GM04504 (cell line): ENCODE data around the gene SPC24.
A peak's percentile ranks its signal among the peaks of the same experiment; 100 is the strongest.
"Not testable (repeated sequence)": the region's sequence is repeated elsewhere in the genome, so short reads cannot be mapped to it uniquely, and the experiment has no call there.

Source experiments
- DNase-seq: peaks from one replicate; pipeline ENCODE4 v3.0.0-alpha.2; 2012; ENCODE audit warnings: low read depth

The SPC24 gene

DNA sequence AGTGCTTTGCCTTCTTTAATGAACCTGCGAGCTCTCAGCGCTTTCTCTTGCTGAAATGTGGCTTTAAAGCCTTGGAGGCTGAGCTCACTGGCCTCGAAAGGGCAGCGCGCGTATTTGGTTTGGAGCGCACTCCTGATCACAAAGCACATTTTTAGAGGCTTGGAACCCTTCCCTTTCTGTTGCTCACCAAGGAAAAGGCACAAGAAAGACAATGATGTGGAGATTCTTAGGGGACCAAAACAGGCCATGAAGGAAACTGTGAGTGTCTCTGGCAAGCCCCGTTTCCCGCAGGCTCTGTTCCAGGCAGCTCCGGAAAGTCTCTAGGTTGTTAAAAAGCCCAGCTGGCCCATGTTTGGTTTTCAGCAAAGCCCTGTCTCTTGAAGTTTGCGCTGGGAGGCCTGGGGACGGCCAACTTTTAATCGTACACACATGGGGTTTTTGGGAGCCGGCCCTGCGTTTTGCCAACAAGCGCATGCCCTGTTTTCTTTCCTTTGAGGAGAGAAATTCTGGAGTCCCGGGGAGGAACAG lies 9.4 kb upstream of the SPC24 start:
- DNase-seq = peak; percentile 91

DNA sequence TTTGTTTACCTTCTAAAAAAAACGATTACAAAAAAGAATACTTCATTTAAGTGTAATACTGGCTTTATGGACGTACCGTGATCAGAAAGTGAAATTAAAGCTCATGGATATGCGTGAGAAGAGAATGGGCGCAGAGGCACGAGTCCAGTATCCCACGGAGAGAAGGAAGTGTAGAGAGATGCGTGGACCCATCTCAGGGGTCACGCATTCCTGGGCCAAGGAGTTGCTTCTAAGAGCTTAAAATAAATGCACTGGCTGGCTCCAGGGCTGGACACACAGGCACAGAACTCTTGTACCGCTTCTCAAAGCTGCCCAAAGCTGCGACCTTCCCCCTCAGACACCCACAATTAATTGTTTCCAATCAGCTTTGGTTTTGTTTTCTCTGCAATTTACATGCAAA lies 8.7 kb upstream of the SPC24 start:
- DNase-seq = no peak

DNA sequence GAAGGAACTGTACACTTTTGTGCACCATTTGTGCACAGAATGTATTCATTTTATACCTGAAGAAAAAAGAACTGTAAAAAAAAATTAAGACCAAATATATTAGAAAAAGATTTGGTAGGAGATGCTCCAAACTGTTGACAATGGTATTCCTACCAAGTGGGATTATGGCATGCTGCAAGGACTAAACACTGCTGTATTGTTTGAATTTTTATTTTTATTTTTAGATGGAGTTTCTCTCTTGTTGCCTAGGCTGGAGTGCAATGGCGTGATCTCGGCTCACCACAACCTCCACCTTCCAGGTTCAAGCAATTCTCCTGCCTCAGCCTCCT lies 4.8 kb upstream of the SPC24 start:
- not testable (repeated sequence) for DNase-seq

DNA sequence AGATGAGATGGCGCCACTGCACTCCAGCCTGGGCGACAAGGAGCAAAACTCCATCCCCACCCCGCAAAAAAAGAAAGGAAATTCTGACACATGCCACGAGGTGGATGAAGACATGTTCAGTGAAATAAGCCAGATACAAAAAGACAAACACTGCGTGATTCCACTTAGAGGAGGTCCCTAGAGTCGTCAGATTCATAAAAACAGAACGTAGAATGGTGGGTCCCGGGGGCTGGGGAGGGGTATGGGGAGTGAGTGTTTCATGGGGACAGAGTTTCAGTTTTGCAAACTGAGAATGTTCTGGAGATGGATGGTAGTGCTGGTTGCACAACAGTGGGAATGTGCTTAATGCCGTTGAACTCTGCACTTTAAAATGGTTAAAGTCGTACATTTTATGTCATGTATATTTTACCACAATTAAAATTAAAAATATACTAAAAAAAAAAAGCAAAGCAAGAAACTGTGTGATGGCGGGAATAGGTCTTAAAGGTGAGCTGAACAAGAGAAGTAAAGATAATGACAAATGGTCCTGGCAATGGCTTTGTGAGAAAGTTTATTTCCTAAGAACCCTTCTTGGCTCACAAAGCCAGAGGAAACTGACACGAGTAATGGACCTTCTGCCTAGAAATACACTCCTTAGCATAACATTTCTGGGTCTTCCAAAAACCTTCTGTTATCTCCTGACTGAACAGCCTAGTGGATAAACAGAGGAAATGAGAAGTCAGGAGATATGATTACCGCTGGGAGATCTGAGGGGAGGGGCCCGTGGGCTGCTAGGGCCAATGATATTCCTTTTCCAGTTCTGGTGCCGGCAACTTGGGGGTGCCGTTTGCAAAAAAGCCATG lies 4.2 kb upstream of the SPC24 start:
- DNase-seq = no peak

DNA sequence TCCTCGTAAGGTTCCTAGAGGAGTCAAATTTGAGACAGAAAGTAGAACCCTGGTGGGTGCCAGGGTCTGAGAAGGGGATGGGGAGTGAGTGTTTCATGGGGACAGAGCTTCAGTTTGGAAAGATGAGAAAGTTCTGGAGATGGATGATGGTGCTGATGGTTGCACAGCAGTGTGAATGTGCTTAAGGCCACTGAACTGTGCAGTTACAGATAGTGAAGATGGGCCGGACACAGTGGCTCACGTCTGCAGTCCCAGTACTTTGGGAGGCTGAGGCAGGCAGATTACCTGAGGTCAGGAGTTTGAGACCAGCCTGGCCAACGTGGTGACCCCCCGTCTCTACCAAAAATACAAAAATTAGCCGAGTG lies 917 bp downstream of the SPC24 start:
- no peak for DNase-seq

DNA sequence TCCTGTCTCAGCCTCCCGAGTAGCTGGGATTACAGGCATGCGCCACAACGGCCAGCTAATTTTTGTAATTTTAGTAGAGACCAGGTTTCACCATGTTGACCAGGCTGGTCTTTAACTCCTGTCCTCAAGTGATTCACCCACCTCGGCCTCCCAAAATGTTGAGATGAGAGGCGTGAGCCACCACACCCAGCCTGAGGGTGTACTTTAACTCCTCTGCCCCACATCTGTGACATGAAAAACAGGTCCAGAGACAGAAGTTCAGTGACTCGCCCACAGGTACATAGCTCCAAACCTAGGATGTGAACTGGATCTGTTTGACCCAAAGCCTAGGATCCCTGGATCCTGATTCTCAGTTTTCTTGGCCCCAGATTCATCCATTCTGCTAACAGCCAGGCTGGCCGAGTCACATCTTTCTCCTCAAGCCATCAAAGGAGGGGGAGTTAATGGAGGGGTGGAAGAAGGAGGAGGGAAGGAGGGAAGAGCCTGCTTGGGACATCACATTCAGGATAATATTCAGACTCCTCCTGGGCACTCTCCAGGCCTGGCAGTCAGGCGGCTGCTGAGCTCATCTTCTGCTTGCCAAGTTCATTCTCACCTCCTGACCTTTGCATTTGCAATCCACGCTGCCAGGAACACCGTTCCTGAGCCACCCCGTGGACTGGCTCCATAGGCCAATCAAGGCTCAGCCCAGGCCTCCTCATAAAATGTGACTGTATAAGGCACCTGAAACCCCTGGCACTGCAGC lies 3.1 kb downstream of the SPC24 start:
- DNase-seq = peak; percentile 74

DNA sequence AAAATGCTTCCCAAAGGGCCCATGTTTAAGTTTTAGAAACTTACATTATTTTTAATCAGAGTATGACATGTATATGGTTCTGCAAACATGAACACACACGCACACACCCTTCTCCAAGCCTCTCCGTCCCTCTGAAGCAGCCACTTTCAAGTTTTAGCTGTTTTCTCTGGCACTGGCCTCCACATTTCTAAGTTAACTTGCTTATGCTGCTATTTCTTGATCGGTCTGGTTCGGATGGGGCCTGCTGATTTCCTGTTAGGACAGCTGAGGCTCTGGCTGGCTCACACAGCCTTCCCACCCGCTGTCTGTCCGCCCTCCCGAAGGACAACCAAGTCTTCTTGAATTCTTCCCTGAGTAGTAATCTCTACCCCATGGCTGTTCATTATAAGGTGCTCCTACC lies 4.4 kb downstream of the SPC24 start:
- no peak for DNase-seq

DNA sequence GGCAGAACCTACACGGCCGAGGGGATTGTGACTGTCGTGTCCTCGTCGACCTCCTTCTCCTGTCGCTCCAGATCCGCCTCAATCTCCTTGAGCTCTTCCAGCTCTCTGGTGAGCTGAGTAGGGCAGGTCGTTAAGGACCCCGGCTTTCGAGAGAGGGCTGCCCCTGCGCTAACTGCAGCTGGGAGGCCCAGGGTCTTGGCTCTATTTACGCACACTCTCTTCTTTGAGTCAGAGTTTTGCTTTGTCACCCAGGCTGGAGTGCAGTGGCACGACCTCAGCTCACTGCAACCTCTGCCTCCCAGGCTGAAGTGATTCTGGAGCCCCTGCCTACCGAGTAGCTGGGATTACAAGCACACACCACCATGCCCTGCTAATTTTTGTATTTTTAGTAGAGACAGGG lies 7.6 kb downstream of the SPC24 start:
- DNase-seq = no peak

DNA sequence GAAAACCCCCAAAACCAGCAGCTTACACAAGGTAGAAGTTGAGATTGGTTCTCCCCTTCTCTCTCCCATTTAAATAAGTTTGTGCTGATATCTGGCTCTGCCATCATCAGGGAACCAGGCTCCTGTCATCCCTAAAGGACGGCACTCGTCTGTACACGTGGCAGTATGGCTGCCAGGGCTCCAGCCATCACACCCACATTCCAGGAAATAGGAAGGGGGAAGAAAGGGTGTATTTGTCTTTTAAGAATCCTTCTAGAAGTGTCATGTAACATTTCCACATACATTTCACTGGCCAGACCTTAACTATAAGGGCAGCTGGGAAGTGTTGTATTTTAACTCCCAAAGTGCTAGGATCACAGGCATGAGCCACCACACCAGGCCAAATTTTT lies 10.1 kb downstream of the SPC24 start:
- no peak for DNase-seq

DNA sequence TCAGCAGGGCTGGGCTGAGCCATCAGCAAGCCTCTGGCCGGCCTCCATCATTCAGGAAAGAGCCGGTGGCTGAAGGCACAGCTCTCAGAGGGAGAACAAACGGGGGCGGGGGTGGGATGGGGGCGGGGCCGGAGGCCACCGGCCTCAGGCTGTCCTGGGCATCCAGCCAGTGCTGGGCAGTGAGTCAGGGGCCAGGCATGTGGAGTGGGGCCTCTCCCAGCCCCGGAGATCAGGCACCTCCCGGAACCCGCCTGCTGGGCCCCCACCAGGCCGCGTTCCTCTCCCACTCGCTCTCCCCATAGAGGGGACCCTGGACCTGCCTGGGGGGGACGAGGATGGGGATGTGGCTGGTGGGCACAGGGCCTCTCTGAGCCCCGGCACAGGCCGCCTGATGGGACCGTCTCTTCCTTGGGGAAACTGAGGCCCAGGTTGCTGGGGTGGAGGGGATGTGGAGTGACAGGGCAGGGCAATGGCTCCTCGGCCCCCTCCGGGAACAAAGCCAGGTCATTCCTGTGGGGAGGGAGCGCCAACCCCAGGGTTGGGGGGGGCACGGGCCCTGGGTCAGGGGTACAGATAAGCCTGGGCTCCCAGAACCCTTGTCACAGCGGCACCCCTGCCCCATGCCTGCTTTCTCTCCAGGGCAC lies 12.9 kb downstream of the SPC24 start:
- DNase-seq = peak; percentile 92

DNA sequence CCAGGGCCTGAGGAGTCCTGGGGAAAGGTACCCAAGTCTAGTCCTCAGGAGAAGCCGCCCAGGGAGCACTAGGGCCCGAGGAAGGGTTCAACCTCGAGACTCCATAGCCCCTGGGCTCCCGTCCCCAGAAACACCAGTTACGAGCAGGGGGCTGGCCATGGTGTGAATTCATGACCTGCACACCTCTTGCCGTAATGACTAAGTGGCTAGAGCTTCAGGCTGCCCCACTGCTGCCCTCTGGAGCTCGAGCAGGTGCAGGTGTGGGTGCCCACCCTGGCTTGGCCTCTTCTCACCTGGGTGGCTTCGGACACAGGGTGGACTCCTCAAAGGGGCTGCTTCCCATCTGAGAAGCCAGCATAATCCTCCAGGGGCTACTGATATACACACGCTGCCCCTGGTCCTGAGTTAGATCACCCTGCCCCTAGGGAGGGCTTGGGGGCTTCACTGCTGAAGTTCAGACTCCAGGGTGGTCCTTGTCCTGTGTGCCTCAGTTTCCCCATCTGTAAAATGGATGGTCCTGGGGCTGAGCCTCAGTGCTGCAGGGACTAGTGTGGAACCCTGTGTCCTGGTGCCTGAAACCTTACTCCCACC lies 13.6 kb downstream of the SPC24 start:
- no peak for DNase-seq

DNA sequence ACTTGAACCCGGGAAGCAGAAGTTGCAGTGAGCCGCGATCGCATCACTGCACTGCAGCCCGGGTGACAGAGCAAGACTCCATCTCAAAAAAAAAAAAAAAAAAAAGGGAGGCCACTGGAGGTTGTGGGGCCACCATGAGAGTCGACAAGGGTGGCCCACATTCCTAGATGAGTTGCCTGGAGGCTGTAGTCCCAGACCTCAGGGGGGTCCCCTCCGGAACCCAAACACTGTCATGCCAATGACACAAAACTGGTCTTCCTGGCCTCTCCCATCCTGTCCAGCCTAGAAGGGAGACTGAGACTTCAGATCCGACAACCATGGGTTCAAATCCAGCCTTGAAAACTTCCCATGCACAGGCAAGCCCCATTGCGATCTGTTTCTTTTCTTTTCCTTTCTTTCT lies 14.7 kb downstream of the SPC24 start:
- no peak for DNase-seq

DNA sequence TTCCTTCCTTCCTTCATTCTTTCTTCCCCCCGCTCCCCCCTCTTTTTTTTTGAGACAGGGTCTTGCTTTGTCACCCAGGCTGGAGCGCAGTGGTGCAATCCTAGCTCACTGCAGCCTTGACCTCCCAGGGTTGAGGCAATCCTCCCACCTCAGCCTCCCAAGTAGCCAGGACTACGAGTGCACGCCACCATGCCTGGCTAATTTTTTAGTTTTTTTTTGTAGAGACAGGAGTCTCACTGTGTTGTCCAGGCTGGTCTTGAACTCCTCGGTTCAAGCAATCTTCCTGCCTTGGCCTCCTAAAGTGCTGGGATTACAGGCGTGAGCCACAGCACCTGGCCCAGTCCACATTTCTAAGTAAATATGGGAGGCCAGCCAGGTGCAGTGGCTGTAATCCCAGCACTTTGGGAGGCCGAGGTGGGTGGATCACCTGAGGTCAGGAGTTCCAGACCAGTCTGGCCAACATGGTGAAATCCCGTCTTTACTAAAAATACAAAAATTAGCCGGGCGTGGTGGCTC lies 15.5 kb downstream of the SPC24 start:
- DNase-seq = not testable (repeated sequence)

DNA sequence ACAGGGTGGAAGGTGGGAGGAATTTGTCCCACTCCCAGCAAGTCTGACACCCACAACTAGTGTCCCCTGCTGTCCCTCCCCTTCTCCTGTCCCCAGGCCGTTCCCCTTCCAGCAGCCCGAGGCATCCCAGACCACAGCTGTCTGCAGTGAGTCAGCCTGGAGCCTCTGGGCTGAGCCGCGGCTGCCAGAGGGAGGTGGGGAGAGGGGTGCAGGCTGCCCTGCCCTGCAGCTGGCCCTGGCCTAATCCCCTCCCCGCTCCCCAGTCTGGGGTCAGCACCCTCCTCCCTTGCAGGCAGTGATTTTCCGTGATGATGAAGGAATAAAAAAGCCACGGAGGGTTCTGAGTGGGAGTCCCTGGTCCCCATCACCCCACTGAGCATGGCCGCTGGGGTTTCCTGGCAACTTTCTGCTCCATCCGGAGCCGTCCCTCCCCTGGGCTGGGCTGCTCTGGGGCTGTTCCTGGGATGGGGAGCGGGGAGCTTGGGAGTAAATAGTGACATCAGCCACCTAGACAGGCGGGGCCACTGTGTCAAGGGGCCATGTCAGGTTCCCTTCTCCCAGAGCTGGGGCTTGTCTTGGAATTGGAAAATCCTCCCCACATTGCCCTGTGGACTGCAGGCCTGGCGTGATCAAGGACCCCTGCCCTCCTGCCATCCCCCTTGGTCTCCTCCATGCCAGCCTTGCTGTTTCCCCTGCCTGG lies 16.8 kb downstream of the SPC24 start:
- DNase-seq = peak; percentile 81

DNA sequence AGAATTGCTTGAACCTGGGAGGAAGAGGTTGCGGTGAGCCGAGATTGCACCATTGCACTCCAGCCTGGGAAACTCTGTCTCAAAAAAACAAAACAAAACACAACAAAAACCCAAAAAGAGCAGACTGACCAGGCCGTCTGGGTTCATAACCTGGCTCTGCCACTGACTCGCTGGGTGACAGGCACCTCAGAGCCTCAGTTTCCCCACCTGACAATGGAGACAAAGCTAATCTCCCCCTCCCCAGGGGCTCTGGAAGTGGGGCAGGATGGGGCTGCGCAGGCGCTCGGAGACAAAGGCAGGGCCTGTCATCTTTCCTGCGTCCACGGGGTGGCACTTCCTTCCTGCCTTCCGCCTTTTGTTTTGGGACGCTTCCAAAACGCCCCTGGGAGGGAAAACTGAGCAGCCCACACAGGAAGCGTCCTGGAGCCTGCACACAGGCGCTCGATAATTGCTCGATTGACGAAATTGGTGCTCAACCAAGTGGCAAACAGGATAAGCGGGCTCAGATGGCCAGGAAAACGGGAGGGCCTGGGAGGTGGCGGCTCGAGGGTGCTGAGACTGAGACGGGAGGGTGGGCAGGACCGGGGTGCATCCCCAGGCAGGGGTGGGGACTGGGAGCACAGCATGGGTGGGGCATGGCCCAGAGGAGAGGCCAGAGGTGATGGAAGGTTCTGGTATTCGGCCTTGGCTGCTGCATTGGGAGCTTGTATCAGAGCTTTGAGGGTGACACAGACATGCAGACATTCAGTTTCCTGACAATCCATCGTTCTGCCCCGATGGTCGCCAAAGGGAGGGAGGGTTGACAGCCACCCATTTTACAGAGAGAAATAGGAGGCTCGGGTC lies 17.8 kb downstream of the SPC24 start:
- DNase-seq = peak; percentile 90

DNA sequence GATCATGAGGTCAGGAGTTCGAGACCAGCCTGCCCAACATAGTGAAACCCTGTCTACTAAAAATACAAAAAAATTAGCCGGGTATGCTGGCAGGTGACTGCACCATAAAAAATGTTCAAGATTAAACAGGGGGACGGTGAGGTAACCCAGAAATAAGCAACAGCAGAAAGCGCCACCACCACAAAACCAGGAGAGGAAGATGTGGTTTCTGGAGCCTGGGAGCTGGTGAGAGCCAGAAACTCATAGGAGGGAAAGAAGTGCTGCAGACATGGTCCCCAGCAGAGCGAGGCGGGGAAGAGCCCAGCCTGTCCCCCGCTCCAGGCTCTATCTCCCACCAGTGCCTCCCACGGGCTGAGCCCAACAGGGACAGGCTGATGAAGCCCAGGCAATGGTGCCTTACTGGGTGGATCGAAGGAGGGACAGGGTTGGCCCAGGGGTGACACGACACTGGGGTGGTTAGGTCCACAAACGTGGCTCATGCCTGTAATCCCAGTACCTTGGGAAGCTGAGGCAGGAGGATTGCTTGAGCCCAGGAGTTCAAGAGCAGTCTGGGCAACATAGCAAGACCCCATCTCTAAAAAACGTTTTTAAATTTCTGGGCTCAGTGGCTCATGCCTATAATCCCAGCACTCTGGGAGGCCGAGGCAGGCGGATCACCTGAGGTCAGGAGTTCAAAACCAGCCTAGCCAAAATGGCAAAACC lies 19.0 kb downstream of the SPC24 start:
- DNase-seq = no peak

DNA sequence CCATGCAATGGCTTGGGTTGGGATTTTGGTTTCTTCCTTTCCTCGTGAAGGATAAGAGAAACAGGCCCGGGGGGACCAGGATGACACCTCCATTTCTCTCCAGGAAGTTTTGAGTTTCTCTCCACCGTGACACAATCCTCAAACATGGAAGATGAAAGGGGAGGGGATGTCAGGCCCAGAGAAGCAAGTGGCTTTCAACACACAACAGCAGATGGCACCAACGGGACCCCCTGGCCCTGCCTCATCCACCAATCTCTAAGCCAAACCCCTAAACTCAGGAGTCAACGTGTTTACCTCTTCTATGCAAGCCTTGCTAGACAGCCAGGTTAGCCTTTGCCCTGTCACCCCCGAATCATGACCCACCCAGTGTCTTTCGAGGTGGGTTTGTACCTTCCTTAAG lies 24.1 kb downstream of the SPC24 start:
- DNase-seq = no peak

DNA sequence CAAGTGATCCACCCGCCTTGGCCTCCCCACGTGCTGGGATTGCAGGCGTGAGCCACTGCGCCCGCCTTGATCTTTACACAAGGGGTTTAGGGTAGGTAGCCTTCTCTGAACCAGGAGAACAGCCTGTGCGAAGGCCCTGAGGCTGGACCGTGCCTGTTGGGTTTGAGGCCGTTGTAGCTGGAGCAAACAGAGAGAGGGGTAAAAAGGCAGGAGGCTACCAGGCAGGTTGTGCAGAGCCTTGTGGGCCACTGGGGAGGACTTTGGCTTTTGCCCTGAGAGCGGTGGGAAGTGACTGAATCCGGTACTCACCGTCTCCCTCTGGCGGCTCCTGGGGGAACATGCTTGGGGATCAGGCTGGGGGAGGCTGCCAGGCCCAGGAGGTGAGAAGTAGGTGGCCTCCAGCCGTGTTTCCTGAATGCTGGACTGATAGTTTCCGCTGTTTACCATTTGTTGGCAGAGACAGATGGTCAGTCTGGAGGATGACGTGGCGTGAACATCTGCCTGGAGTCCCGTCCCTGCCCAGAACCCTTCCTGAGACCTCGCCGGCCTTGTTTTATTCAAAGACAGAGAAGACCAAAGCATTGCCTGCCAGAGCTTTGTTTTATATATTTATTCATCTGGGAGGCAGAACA lies 24.6 kb downstream of the SPC24 start:
- peak; percentile 37 for DNase-seq

DNA sequence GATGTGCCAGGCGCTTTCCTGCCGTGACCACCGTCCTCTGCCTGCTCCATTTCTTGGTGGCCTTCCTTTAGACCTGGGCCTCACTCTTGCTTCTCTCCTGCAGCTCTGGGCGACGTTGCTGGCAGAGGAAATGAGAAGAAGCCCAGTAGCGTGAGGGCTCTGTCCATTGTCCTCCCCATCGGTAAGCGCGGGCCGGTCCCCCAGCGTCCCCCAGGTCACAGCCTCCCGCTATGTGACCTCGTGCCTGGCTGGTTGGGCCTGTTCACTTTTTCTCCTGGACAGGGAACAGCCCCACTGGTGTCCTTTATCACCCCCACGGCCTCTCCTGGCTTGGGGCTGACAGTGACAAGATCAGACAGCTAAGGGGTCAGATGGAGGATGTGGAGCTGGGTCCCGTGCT lies 27.7 kb downstream of the SPC24 start:
- DNase-seq = no peak
